ENCODE measurements around the gene LSM5.

DNA sequence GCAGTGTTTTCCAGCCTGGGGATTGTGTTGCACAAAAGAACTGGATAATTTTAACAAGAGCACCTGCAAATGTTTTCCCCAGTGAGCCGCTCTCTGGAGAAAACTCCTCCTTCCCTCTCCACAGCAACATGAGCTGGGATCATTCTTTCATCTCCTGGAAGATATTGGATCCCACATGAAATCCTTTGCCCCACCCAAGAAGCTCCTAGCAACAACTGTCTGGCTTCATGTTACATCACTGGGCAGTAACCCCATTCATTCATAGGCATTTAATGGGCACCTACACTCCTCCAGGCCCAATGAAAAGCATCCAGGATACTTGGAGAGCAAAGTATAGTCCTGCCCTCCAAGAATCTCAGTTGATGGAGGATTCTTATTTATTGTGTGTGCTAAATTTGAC lies 27.2 kb downstream of the LSM5 start:
- no peak for TF ChIP-seq SP1 (IDR thresholded peaks at IDR 0.05)
- no peak for TF ChIP-seq ARNT (IDR thresholded peaks at IDR 0.05)

Data from HEK293T (cell line).